Esophagus squamous epithelium (tissue), 5 donors: ENCODE results near the gene PHPT1. TPM values are rescaled to one million over a fixed set of nuclear protein-coding genes. Genes with fewer than 3 reads are reported as not detected.
A peak's percentile ranks its signal among the peaks of the same experiment; 100 is the strongest.
"Not testable (repeated sequence)": the region's sequence is repeated elsewhere in the genome, so short reads cannot be mapped to it uniquely, and the experiment has no call there.

ENCODE experiments used
- DNase-seq: peaks from one replicate; lab custom pipeline; 2025; lab: John Stamatoyannopoulos, UW
- H3K27ac ChIP-seq, 4 donors: fragments of 200-600 bp; sonication (generic); one replicate each; pipeline ENCODE4 v1.5.1; 2016 to 2019; ENCODE audit warnings: mild to moderate bottlenecking in 1 of 4
- H3K27me3 ChIP-seq, 4 donors: fragments of 200-600 bp; sonication (generic); 1 replicate in 3 of 4; 2 replicates in 1 of 4; pipeline versions ENCODE4 v1.5.1 to v1.6.0; 2017 to 2021; ENCODE audit warnings: antibody characterized with exemption in 1 of 4
- H3K36me3 ChIP-seq, 3 donors: fragments of 200-600 bp; sonication (generic); one replicate each; pipeline ENCODE4 v1.5.1; 2016 to 2019
- H3K4me1 ChIP-seq, 3 donors: fragments of 200-600 bp; sonication (generic); one replicate each; pipeline ENCODE4 v1.5.1; 2017 to 2019
- H3K4me3 ChIP-seq, 4 donors: fragments of 200-600 bp; sonication (generic); 1 replicate in 3 of 4; 2 replicates in 1 of 4; pipeline ENCODE4 v1.5.1; 2016 to 2019; ENCODE audit warnings: mild to moderate bottlenecking in 2 of 4, moderate library complexity in 1 of 4
- H3K9me3 ChIP-seq, 3 donors: fragments of 200-600 bp; sonication (generic); one replicate each; pipeline ENCODE4 v1.5.1; 2016 to 2019
- CTCF ChIP-seq, 6 experiments: fragments of 450-650 bp in 4 of 6; fragments of 200-600 bp in 2 of 6; sonication (generic) in 2 of 6; IDR thresholded peaks; one replicate each; pipeline ENCODE4 v1.5.1; 2016 to 2019; ENCODE audit warnings: antibody characterized with exemption in 6 of 6, mild to moderate bottlenecking in 4 of 6, moderate library complexity in 4 of 6
- POLR2A ChIP-seq, 4 donors: fragments of 450-650 bp; IDR thresholded peaks; one replicate each; pipeline ENCODE4 v1.6.1; 2017; ENCODE audit warnings: antibody characterized with exemption in 4 of 4, mild to moderate bottlenecking in 4 of 4, moderate library complexity in 3 of 4
- WGBS, 2 donors: methylation state at CpG; one replicate each; pipeline ENCODE4 v1.1.5; 2018; 5-methylcytosine and 5-hydroxymethylcytosine counted together
- intact Hi-C: fragments of 100-400 bp; cut with DNase I; formaldehyde crosslinking; loops from one replicate; pipeline ENCODE4 v1.15.0; 2022
- total RNA-seq, 4 donors: library from RNA; depleted of rRNA; stranded (reverse); fragments of >200 nt; gene quantifications; one replicate each; pipeline ENCODE4 v1.1.0, GENCODE V29; 2016
- donor health status: DM: yes; HTN: yes; CAD: no.

Gene PHPT1
- total RNA-seq, 4 donors from 2014 or later, result 21.9 to 53.2 (median 42.2) TPM

GRCh38 chr9:136838314-136839228 is 10.6 kb upstream of the PHPT1 start:
- Histone ChIP-seq H3K27ac (no peak overlapping the region), H3K36me3 (peaks cover 4 to 73% (median 9%) of the 10 kb centered on the region in 3 donors), H3K4me1 (peaks cover 25 to 35% (median 27%) of the 10 kb centered on the region in 3 donors), H3K27me3 (peaks cover 0 to 7% (median 3%) of the 10 kb centered on the region in 4 donors), H3K9me3 (no peaks in the 10 kb centered on the region), H3K4me3 (no peak overlapping the region)
- intact Hi-C loops, result no loop called here
- no peak for DNase-seq
- TF ChIP-seq POLR2A (IDR thresholded peaks at IDR 0.05), result no peak
- no peak for TF ChIP-seq CTCF (IDR thresholded peaks at IDR 0.05)
- WGBS, 2 donors, result 79% methylated on average over 16 of the region's 29 CpGs; no CpG with 5 or more reads in 1 of the 2 donors

- WGBS, 2 donors, result 63% methylated on average over 7 of the region's 36 CpGs
- peaks cover 33 to 44% (median 36%) of the 10 kb centered on the region in 3 donors for H3K4me1 ChIP-seq
- TF ChIP-seq CTCF (IDR thresholded peaks at IDR 0.05) (no peak), POLR2A (IDR thresholded peaks at IDR 0.05) (no peak)
- H3K4me3 ChIP-seq, result no peak overlapping the region
- no peak for DNase-seq
- H3K27ac ChIP-seq, result no peak overlapping the region
- peaks cover 4 to 64% (median 9%) of the 10 kb centered on the region in 3 donors for H3K36me3 ChIP-seq
- H3K27me3 ChIP-seq, result peaks cover 0 to 16% (median 7%) of the 10 kb centered on the region in 4 donors
- no peaks in the 10 kb centered on the region for H3K9me3 ChIP-seq
- intact Hi-C loops, result no loop called here
Measured at GRCh38 chr9:136839229-136840139, 9.7 kb upstream of the PHPT1 start.

GRCh38 chr9:136840140-136840876 is 8.9 kb upstream of the PHPT1 start:
- no peak overlapping the region for H3K4me3 ChIP-seq
- no peak overlapping the region for H3K27ac ChIP-seq
- intact Hi-C loops, result no loop called here
- WGBS, 2 donors, result 50 to 62% methylated on average over 6 to 15 of the region's 32 CpGs
- H3K9me3 ChIP-seq, result no peaks in the 10 kb centered on the region
- peaks cover 4 to 57% (median 9%) of the 10 kb centered on the region in 3 donors for H3K36me3 ChIP-seq
- H3K27me3 ChIP-seq, result peaks cover under 1 to 24% (median 10%) of the 10 kb centered on the region in 4 donors
- H3K4me1 ChIP-seq, result peaks cover 33 to 50% (median 44%) of the 10 kb centered on the region in 3 donors
- no peak for DNase-seq
- TF ChIP-seq POLR2A (IDR thresholded peaks at IDR 0.05) (no peak), CTCF (IDR thresholded peaks at IDR 0.05) (no peak)

- no peak overlapping the region for H3K27ac ChIP-seq
- intact Hi-C loops, result no loop called here
- peaks cover 33 to 57% (median 47%) of the 10 kb centered on the region in 3 donors for H3K4me1 ChIP-seq
- peaks cover 0 to 50% (median 9%) of the 10 kb centered on the region in 3 donors for H3K36me3 ChIP-seq
- WGBS, 2 donors, result 40% methylated on average over 2 of the region's 28 CpGs; no CpG with 5 or more reads in 1 of the 2 donors
- H3K4me3 ChIP-seq, result no peak overlapping the region
- DNase-seq, result no peak
- H3K27me3 ChIP-seq, result peaks cover 7 to 32% (median 15%) of the 10 kb centered on the region in 4 donors
- H3K9me3 ChIP-seq, result no peaks in the 10 kb centered on the region
- TF ChIP-seq POLR2A (IDR thresholded peaks at IDR 0.05) (no peak), CTCF (IDR thresholded peaks at IDR 0.05) (no peak)
Measured at GRCh38 chr9:136840877-136841645, 8.1 kb upstream of the PHPT1 start.

GRCh38 chr9:136841646-136842379 is 7.4 kb upstream of the PHPT1 start:
- DNase-seq, H3K9me3 ChIP-seq, H3K27ac ChIP-seq, intact Hi-C loops: not testable (repeated sequence)
- Histone ChIP-seq H3K27me3 (peaks cover 7 to 39% (median 19%) of the 10 kb centered on the region in 4 donors), H3K4me3 (peak overlapping the region in 3 of 4 donors; percentile 46 to 64 (median 48)), H3K36me3 (peaks cover 0 to 42% (median 9%) of the 10 kb centered on the region in 3 donors), H3K4me1 (peaks cover 37 to 65% (median 54%) of the 10 kb centered on the region in 3 donors)
- WGBS, 2 donors, result 43% methylated on average over 4 of the region's 16 CpGs; no CpG with 5 or more reads in 1 of the 2 donors
